HG02840 (cell line): ENCODE measurements around the gene SLFN13.
"Not testable (repeated sequence)": the region's sequence is repeated elsewhere in the genome, so short reads cannot be mapped to it uniquely, and the experiment has no call there.

Experiments used
- ATAC-seq: cut with Tn5 transposase; IDR thresholded peaks from one replicate; pipeline ENCODE4 v1.9.1; 2021; ENCODE audit warnings: mild to moderate bottlenecking, moderate library complexity, moderate number of reproducible peaks; ENCODE audit not compliant: unreplicated experiment, low FRiP score

The SLFN13 gene

GRCh38 chr17:35432176-35433074, 16.1 kb downstream of the SLFN13 start, which contains the start of gene SLFN12:
TSS of gene SLFN12 (minus strand) at chr17:35432500. CDS start at chr17:35423028, 9,472 bp downstream.
- peak; percentile 66 for ATAC-seq

DNA sequence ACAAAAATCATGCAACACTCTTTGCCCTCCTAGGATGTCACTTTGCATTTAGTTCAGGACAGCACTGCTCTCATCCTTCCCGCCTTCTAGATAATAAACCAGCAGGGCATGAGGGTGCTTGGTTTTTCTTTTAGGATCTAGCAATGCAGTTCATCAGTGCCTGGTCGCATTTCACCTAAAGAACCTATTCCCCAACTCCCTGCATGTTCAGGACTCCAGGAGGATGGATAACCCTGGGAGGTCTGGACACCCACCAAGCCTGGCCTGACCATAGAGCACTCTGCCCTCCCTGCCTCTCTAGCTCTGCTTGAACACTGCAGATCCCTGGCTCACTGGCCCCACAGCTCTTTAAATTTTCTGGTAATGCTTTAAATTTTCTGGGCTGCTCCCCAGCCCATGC, 18.9 kb downstream of the SLFN13 start:
- no peak for ATAC-seq

- no peak for ATAC-seq
Observed at GRCh38 chr17:35428229-35428628, 20.3 kb downstream of the SLFN13 start.

- ATAC-seq: no peak
Observed at GRCh38 chr17:35423761-35424160, 24.8 kb downstream of the SLFN13 start.

DNA sequence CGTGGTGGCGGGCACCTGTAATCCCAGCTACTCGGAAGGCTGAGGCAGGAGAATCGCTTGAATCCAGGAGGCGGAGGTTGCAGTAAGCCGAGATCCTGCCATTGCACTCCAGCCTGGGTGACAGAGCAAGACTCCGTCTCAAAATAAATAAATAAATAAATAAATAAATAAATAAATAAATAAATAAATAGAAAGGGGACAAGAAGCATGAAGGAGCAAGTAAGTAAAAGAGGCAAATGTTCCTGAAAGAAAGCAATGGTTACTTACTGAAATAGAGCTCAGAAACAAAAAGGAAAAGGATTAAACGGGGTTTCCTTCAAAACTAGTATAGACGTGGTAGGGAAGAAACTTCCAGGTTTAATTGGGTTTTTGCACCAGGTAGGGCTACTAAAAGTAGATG, 27.5 kb downstream of the SLFN13 start:
- ATAC-seq: not testable (repeated sequence)

- ATAC-seq: no peak
Observed at GRCh38 chr17:35416659-35417058, 31.9 kb downstream of the SLFN13 start.

DNA sequence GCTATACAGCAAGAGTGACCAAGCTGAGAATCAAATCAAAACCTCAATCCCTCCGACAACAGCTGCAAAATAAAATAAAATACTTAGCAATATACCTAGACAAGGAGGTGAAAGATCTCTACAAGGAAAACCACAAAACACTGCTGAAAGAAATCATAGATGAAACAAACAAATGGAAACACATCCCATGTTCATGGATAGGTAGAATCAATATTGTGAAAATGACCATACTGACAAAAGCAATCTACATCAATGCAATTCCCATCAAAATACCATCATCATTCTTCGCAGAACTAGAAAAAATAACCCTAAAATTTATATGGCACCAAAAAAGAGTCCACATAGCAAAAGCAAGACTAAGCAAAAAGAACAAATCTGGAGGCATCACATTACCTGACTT, 33.9 kb downstream of the SLFN13 start:
- ATAC-seq: not testable (repeated sequence)

DNA sequence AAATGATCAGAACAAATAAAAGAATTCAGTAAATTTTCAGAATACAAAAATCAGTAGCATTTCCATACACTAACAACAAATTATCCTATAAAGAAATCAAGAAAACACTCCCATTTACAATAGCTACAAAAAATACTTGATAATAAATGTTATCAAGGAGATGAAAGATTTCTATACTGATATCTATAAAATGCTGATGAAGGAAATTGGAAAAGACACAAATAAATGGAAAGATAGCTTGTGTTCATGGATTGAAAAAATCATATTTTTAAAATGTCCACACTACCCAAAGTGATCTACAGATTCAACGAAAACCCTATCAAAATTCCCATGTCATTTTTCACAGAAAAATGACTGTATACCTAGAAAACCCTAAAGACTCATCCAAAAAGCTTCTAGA, 34.3 kb downstream of the SLFN13 start:
- ATAC-seq: no peak

GRCh38 chr17:35407531-35407930, 41.0 kb downstream of the SLFN13 start:
- ATAC-seq: no peak

GRCh38 chr17:35406568-35406967, 42.0 kb downstream of the SLFN13 start:
- no peak for ATAC-seq

GRCh38 chr17:35404360-35404759, 44.2 kb downstream of the SLFN13 start:
- no peak for ATAC-seq

DNA sequence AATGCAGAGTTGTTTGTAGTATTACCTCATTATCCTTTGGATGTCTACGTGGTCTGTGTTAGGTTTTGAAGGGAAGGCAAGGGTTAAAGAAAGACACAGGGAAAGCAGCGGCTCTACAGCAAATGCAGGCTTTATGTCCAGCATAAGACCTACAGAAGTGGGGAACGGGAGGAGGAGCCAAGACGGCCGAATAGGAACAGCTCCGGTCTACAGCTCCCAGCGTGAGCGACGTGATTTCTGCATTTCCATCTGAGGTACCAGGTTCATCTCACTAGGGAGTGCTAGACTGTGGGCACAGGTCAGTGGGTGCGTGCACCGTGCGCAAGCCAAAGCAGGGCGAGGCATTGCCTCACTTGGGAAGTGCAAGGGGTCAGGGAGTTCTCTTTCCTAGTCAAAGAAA, 54.8 kb downstream of the SLFN13 start:
- ATAC-seq: not testable (repeated sequence)

GRCh38 chr17:35390663-35391062, 57.9 kb downstream of the SLFN13 start:
- ATAC-seq: no peak

DNA sequence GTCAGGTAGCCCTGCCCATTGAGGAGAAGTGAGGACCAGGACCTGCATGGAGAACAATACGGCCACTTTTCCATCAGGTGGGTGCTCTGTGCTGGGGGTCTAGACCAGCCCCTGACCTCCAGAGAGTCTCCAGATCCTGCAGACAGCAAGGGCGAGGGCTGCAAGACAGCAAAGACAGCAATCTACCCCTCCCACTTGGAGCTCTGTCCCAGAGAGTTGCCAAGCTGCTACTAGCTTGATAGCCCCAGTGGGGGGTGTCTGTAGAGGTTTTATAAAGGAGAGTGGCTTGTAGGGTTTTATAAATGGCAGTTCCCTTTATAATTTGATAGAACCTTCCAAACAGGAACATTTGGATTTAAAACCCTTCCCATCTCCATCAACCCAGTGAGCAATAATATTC, 58.4 kb downstream of the SLFN13 start:
- no peak for ATAC-seq

- ATAC-seq: no peak
Observed at GRCh38 chr17:35387496-35387895, 61.1 kb downstream of the SLFN13 start.
